Activated naive CD4-positive, alpha-beta T cell treated with anti-CD3 and anti-CD28 coated beads, Interleukin-2, amount 10 ng/mL, durations not matched to agents 7 days and 5 days (primary cell): Measurements from ENCODE around the gene PCGF3.
A peak's percentile ranks its signal among the peaks of the same experiment; 100 is the strongest.

Source experiments
- CTCF ChIA-PET: fragments of 350-600 bp; sonication (Branson Sonifier 250); formaldehyde crosslinking; loops from one replicate; lab custom pipeline; 2021; ENCODE audit warnings: antibody characterized with exemption; lab: Charles Lee
- DNase-seq: peaks from one replicate; pipeline ENCODE4 v3.0.0-alpha.2; 2020
- H3K27ac Mint-ChIP-seq: one replicate; pipeline ENCODE4 v1.8.0; 2021; ENCODE audit warnings: mild to moderate bottlenecking, moderate library complexity, mixed read lengths
- H3K27me3 Mint-ChIP-seq: one replicate; pipeline ENCODE4 v1.8.0; 2021; ENCODE audit warnings: mild to moderate bottlenecking, mixed read lengths
- H3K36me3 Mint-ChIP-seq: one replicate; pipeline ENCODE4 v1.8.0; 2021; ENCODE audit warnings: mixed read lengths
- H3K4me1 Mint-ChIP-seq: one replicate; pipeline ENCODE4 v1.8.0; 2021; ENCODE audit warnings: mixed read lengths
- H3K4me3 Mint-ChIP-seq: one replicate; pipeline ENCODE4 v1.8.0; 2021; ENCODE audit warnings: mild to moderate bottlenecking, moderate library complexity, mixed read lengths
- H3K9me3 Mint-ChIP-seq: one replicate; pipeline ENCODE4 v1.8.0; 2021; ENCODE audit warnings: mixed read lengths

Gene PCGF3

GRCh38 chr4:788636-789297 is 83.1 kb downstream of the PCGF3 start:
- Mint-ChIP-seq H3K27me3 (peaks cover 91% of the 10 kb centered on the region), H3K4me1 (peaks cover 32% of the 10 kb centered on the region), H3K36me3 (peaks cover 1% of the 10 kb centered on the region), H3K9me3 (no peaks in the 10 kb centered on the region), H3K4me3 (no peak overlapping the region), H3K27ac (no peak overlapping the region)
- CTCF ChIA-PET: no interaction called here
- no peak for DNase-seq

- Mint-ChIP-seq H3K27me3 (peaks cover 91% of the 10 kb centered on the region), H3K4me1 (peaks cover 39% of the 10 kb centered on the region), H3K4me3 (no peak overlapping the region), H3K9me3 (no peaks in the 10 kb centered on the region), H3K27ac (no peak overlapping the region), H3K36me3 (peaks cover 3% of the 10 kb centered on the region)
- CTCF ChIA-PET: interaction anchor here (1.0 kb wide), 1 partner anchor 13 kb away, joined by 3 read pairs; no protein-coding TSS in a partner anchor
- DNase-seq: no peak
Observed at GRCh38 chr4:789571-790465, 84.2 kb downstream of the PCGF3 start.

- Mint-ChIP-seq H3K4me1 (peaks cover 36% of the 10 kb centered on the region), H3K4me3 (no peak overlapping the region), H3K27ac (no peak overlapping the region), H3K36me3 (peaks cover 3% of the 10 kb centered on the region), H3K27me3 (peaks cover 91% of the 10 kb centered on the region), H3K9me3 (no peaks in the 10 kb centered on the region)
- no peak for DNase-seq
- CTCF ChIA-PET: interaction anchor here (1.0 kb wide), 1 partner anchor 14 kb away, joined by 3 read pairs; no protein-coding TSS in a partner anchor
Observed at GRCh38 chr4:790466-790820, 84.8 kb downstream of the PCGF3 start.

DNA sequence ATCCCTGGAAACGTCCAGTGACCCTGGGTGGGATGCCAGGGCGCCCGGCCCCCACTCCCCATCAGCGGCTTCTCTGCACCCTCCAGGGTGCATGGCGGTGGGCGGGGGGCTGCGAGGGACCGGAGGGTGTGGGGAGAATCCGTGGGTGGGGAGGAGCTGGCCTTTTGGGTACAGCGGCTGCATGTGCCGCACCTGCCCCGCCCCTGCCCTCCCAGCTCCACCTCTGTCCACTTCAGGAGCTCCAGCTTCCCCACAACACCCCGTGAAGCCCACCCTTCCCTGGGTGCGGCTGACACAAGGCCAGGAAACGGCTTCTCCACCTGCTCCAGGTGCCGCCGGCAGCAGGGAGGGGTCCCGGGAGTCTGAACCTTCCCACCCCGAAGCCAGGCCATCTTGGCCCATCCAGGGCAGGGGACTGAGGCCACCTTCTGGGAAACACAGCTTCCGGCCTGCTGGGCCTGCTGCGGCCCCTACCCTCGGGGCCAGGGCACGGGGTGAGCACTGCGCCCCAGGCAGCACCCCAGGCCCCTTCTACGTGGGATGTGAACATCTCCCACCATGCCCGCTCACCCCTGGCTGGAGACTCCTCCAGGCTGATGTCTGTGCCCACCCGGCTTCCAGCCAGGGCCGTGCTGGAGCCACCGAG is 85.7 kb downstream of the PCGF3 start:
- Mint-ChIP-seq H3K9me3 (no peaks in the 10 kb centered on the region), H3K27me3 (peaks cover 91% of the 10 kb centered on the region), H3K27ac (no peak overlapping the region), H3K4me3 (no peak overlapping the region), H3K36me3 (peaks cover 3% of the 10 kb centered on the region), H3K4me1 (peaks cover 34% of the 10 kb centered on the region)
- CTCF ChIA-PET: no interaction called here
- no peak for DNase-seq

- peaks cover 33% of the 10 kb centered on the region for H3K4me1 Mint-ChIP-seq
- H3K4me3 Mint-ChIP-seq: peak overlapping the region; percentile 72
- peak; percentile 67 for DNase-seq
- H3K9me3 Mint-ChIP-seq: no peaks in the 10 kb centered on the region
- H3K36me3 Mint-ChIP-seq: peaks cover 3% of the 10 kb centered on the region
- CTCF ChIA-PET: interaction anchor here (1.3 kb wide), 1 partner anchor 49 kb away, joined by 3 read pairs; no protein-coding TSS in a partner anchor
- no peak overlapping the region for H3K27ac Mint-ChIP-seq
- H3K27me3 Mint-ChIP-seq: peaks cover 91% of the 10 kb centered on the region
Observed at GRCh38 chr4:791898-792625, 86.4 kb downstream of the PCGF3 start.

DNA sequence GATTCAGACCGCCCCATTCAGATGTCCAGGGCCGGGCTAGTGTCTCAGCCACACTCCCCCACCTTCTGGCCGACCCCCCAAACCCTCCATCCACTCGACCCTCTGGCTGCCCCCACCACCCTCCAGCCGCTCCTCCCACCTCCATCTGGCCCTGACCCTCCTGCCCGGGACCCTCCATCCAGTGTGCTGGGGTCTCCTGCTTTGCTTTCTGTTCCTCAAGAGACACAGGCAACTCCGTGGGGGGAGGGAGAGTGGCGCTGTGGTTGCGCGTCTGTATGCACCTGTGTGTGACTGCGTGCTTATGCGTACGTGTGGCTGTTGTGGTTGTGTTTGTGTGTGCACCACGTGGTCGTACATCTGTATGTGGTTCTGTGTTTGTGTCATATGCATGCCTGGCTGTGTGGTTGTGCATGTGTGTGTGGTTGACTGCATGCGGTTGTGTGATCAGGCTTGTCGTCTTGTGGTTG is 87.0 kb downstream of the PCGF3 start:
- peaks cover 27% of the 10 kb centered on the region for H3K4me1 Mint-ChIP-seq
- H3K36me3 Mint-ChIP-seq: peaks cover 1% of the 10 kb centered on the region
- CTCF ChIA-PET: interaction anchor here (1.3 kb wide), 1 partner anchor 50 kb away, joined by 3 read pairs; no protein-coding TSS in a partner anchor
- H3K4me3 Mint-ChIP-seq: peak overlapping the region; percentile 72
- peaks cover 88% of the 10 kb centered on the region for H3K27me3 Mint-ChIP-seq
- DNase-seq: peak; percentile 62
- H3K27ac Mint-ChIP-seq: peak overlapping the region; percentile 28
- no peaks in the 10 kb centered on the region for H3K9me3 Mint-ChIP-seq

DNA sequence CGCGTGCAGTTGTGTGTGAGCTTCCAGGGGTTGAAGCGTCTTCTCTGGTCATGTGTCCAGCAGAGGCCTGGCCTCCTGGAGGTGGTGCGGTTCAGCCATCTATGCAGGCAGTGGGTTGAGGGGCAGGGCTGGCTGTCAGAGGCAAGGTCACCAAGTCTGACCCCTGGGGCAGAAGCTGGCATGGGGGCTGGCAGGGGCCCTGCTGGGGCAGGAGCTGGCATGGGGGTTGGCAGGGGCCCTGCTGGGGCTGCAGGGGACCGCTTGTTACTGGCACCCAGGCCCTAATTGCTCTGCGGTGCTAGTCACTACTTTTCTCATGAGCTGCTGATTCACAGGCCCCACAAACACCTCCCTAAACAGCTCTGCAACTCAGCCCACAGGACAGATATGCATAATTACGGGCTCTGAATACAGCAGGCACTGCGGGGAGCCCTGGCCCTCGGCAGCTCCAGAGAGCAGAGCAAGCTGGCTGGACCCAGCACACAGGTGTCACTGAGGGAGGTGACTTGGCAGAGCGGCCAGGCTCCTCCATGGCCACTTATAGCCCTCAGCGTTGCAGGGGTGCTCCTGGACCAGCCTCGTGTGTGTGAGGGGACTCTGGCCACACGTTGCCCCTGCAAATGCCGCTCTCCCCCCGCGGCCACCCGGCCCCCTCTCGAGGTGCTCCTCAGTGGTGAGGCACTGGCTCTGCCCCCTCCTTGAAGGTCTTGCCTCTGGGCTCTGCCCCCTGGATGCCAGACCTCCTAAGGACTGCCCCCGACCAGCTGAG is 87.6 kb downstream of the PCGF3 start:
- no peak for DNase-seq
- peak overlapping the region; percentile 28 for H3K27ac Mint-ChIP-seq
- H3K9me3 Mint-ChIP-seq: no peaks in the 10 kb centered on the region
- peaks cover 26% of the 10 kb centered on the region for H3K4me1 Mint-ChIP-seq
- H3K36me3 Mint-ChIP-seq: peaks cover 1% of the 10 kb centered on the region
- peaks cover 82% of the 10 kb centered on the region for H3K27me3 Mint-ChIP-seq
- H3K4me3 Mint-ChIP-seq: peak overlapping the region; percentile 72
- CTCF ChIA-PET: interaction anchor here (1.3 kb wide), 1 partner anchor 51 kb away, joined by 3 read pairs; no protein-coding TSS in a partner anchor

- no peak for DNase-seq
- H3K4me3 Mint-ChIP-seq: peak overlapping the region; percentile 36
- H3K4me1 Mint-ChIP-seq: peaks cover 34% of the 10 kb centered on the region
- peak overlapping the region; percentile 8 for H3K27ac Mint-ChIP-seq
- H3K9me3 Mint-ChIP-seq: no peaks in the 10 kb centered on the region
- peaks cover 1% of the 10 kb centered on the region for H3K36me3 Mint-ChIP-seq
- peaks cover 74% of the 10 kb centered on the region for H3K27me3 Mint-ChIP-seq
- CTCF ChIA-PET: interaction anchor here (0.7 kb wide), 1 partner anchor 52 kb away, joined by 3 read pairs; no protein-coding TSS in a partner anchor
Observed at GRCh38 chr4:793941-794621, 88.4 kb downstream of the PCGF3 start.

DNA sequence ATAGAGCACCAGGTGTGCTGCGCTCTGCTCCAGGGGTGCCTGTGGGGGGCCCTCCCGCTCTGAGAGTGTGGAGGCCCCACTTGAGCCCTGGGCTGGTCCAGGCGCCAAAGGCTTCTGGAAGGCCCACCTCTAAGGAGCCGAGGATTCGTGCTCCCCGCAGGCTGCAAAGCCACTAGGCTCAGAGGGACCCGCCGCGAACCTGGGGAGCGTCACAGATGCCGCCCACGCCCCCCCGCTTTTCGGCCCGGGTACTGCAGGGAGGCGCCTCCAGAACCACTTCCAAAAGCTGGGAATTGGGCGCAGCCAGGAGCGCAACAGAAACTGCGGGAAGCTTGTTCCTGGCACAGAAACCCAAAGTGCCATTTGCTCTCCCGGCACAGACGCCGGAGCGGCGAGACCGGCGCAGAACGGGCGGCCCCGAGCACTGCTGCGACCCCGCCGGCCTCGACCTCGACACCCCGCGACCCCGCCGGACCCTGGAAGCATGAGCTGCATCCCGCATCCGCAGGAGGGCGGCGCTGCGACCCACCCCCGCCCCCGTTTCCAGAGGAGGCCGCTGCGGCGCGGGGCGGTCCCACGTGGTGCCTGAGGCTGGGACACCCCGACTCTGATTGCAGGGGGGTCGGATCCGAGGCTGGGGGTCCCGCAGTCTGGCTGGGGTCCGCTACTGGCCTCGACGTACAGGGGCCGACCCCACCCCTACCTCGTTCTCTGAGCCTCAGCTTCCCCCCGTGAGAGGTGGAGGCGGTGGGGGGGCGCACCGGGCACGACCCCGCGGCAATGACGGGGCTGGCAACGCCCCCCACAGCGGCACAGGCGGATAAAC is 89.5 kb downstream of the PCGF3 start:
- no peak for DNase-seq
- Mint-ChIP-seq H3K27me3 (peaks cover 65% of the 10 kb centered on the region), H3K36me3 (peaks cover 1% of the 10 kb centered on the region), H3K4me1 (peaks cover 44% of the 10 kb centered on the region), H3K4me3 (no peak overlapping the region), H3K9me3 (no peaks in the 10 kb centered on the region), H3K27ac (no peak overlapping the region)
- CTCF ChIA-PET: no interaction called here

- no peak overlapping the region for H3K4me3 Mint-ChIP-seq
- H3K9me3 Mint-ChIP-seq: no peaks in the 10 kb centered on the region
- no peak overlapping the region for H3K27ac Mint-ChIP-seq
- H3K36me3 Mint-ChIP-seq: peaks cover 1% of the 10 kb centered on the region
- H3K27me3 Mint-ChIP-seq: peaks cover 59% of the 10 kb centered on the region
- CTCF ChIA-PET: no interaction called here
- no peak for DNase-seq
- H3K4me1 Mint-ChIP-seq: peaks cover 45% of the 10 kb centered on the region
Observed at GRCh38 chr4:795726-796119, 90.1 kb downstream of the PCGF3 start.

DNA sequence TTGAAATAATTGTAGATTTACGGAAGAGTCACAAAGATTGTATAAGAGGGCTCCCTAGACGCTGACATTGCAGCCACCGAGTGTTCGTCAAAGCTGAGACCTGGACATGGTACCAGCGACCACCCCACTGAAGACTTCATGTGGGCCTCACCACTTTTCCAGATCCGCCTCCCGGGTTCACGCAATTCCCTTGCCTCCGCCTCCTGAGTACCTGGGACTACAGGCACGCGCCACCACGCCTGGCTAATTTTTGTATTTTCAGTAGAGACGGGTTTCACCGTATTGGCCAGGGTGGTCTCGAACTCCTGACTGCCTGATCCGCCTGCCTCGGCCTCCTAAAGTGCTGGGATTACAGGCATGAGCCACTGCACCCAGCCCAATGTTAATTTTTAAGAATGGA is 90.6 kb downstream of the PCGF3 start:
- no peak overlapping the region for H3K27ac Mint-ChIP-seq
- H3K4me3 Mint-ChIP-seq: no peak overlapping the region
- no peaks in the 10 kb centered on the region for H3K9me3 Mint-ChIP-seq
- CTCF ChIA-PET: no interaction called here
- peaks cover 55% of the 10 kb centered on the region for H3K27me3 Mint-ChIP-seq
- peaks cover 1% of the 10 kb centered on the region for H3K36me3 Mint-ChIP-seq
- H3K4me1 Mint-ChIP-seq: peaks cover 45% of the 10 kb centered on the region
- DNase-seq: no peak

GRCh38 chr4:797066-797465 is 91.4 kb downstream of the PCGF3 start:
- Mint-ChIP-seq H3K9me3 (peaks cover 3% of the 10 kb centered on the region), H3K4me1 (peaks cover 45% of the 10 kb centered on the region), H3K36me3 (peaks cover 1% of the 10 kb centered on the region), H3K27ac (no peak overlapping the region), H3K27me3 (peaks cover 52% of the 10 kb centered on the region), H3K4me3 (no peak overlapping the region)
- CTCF ChIA-PET: no interaction called here
- no peak for DNase-seq
